22Rv1 (cell line): ENCODE data around the gene FGGY.
"Not testable (repeated sequence)": the region's sequence is repeated elsewhere in the genome, so short reads cannot be mapped to it uniquely, and the experiment has no call there.

Source experiments
- H3K27ac ChIP-seq: fragments of 450-650 bp; 2 replicates; pipeline ENCODE4 v1.5.1; 2017
- CTCF ChIP-seq: fragments of 450-650 bp; IDR thresholded peaks from 2 replicates; pipeline ENCODE4 v1.5.1; 2017; ENCODE audit warnings: mild to moderate bottlenecking
- ZFX ChIP-seq: fragments of 450-650 bp; IDR thresholded peaks from 2 replicates; pipeline ENCODE4 v1.6.1; 2017; ENCODE audit warnings: antibody characterized with exemption, borderline replicate concordance

The FGGY gene

GRCh38 chr1:59635097-59635496, 338.2 kb downstream of the FGGY start:
- H3K27ac ChIP-seq = no peak overlapping the region
- no peak for TF ChIP-seq ZFX
- no peak for TF ChIP-seq CTCF

DNA sequence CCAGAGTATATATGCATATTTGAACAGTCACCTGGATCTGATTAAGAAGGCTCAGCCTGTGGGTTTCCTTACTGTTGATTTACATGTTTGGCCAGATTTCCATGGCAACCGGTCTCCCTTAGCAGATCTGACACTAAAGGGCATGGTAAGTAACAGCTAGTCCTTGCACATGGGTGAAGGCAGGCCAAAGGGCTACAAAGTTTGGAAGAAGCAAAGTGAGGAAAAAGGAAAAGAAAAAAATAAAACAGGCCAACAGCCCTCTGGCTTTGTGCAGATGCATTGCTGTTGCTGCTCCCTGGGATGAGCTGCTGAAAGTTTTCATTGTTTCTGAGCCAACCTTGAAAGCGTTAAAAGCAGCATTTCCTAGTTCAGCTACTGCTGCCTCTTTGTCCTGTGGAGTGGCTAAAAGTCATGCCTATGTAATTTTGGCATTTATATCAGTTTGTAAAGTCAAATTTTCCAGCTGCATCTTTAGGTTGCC, 341.4 kb downstream of the FGGY start:
- no peak for TF ChIP-seq CTCF
- TF ChIP-seq ZFX = no peak
- no peak overlapping the region for H3K27ac ChIP-seq

DNA sequence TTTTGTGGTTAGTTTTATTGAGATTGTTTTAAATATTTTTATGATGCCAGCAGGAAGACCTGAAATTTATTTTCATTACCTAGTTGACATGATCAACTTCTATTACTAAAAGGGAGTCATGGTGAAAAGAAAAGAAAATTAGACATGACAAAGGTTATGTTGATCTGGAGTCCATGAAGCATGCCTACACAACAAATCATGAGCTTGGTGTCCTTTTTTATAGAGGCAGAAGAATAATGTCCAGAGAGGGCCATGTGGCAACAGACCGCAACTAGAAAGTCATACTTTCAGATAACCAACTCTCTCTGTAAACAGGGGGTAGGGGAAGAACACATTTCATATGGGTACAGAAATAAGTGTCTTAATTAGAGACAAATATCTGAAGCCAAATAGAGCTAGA, 342.4 kb downstream of the FGGY start:
- TF ChIP-seq ZFX = no peak
- no peak overlapping the region for H3K27ac ChIP-seq

GRCh38 chr1:59640851-59641250, 344.0 kb downstream of the FGGY start:
- TF ChIP-seq CTCF (no peak), ZFX (no peak)
- no peak overlapping the region for H3K27ac ChIP-seq

DNA sequence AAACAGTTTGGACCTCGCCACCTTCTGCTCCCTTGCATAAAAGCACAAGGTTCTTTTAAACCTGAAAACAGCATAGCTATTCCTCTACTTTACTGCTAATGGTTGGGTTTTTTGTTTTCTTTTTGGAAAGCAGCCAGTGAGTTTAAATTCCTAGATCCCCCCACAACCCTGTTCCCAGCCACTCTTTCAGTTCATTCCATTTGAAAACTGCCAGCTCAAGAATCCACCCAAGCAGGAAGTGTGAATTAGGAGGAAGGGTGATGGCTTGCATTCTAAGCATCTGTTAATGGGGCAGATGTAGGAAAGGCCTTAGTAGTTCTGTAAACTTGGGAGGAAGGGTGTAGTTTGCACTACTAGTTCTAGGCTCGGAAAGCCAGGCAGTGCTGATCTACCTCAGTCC, 344.9 kb downstream of the FGGY start:
- no peak for TF ChIP-seq ZFX
- no peak for TF ChIP-seq CTCF

DNA sequence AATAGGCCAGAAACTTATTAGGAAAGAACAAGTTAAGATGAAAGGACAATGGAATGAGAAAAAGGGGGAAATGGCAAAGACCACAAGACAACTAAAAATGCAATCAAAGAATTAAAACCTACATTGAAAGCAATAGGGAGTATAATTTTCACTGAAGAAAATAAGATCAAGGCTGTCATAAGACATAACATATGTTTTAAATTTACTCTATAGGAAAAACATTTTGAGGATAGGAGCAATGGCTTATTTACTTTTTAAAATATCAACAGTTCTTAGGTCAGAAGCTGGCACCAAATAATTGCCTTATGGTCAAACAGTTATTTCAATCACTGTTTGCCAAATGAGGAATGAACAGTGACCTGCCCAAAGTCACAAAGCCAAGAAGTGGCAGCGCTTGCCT, 346.6 kb downstream of the FGGY start:
- TF ChIP-seq ZFX (no peak), CTCF (no peak)
- H3K27ac ChIP-seq = no peak overlapping the region

More for the DNA sequence above, 344.9 kb downstream of the FGGY start:
- H3K27ac ChIP-seq = no peak overlapping the region

- TF ChIP-seq CTCF (no peak), ZFX (no peak)
- H3K27ac ChIP-seq = no peak overlapping the region
Observed at GRCh38 chr1:59645893-59646292, 349.0 kb downstream of the FGGY start.

- H3K27ac ChIP-seq = not testable (repeated sequence)
Observed at GRCh38 chr1:59653142-59653958, 356.5 kb downstream of the FGGY start.
